Left hindlimb (tissue), 1 donor: ENCODE data around the gene GMPPB.

Experiments used
- DNase-seq: peaks from one replicate; pipeline ENCODE4 v3.0.0-alpha.2; 2018

The GMPPB gene

GRCh38 chr3:49727924-49728361, 4.2 kb upstream of the GMPPB start:
- no peak for DNase-seq

GRCh38 chr3:49727154-49727923, 3.6 kb upstream of the GMPPB start:
- DNase-seq = peak; percentile 33

DNA sequence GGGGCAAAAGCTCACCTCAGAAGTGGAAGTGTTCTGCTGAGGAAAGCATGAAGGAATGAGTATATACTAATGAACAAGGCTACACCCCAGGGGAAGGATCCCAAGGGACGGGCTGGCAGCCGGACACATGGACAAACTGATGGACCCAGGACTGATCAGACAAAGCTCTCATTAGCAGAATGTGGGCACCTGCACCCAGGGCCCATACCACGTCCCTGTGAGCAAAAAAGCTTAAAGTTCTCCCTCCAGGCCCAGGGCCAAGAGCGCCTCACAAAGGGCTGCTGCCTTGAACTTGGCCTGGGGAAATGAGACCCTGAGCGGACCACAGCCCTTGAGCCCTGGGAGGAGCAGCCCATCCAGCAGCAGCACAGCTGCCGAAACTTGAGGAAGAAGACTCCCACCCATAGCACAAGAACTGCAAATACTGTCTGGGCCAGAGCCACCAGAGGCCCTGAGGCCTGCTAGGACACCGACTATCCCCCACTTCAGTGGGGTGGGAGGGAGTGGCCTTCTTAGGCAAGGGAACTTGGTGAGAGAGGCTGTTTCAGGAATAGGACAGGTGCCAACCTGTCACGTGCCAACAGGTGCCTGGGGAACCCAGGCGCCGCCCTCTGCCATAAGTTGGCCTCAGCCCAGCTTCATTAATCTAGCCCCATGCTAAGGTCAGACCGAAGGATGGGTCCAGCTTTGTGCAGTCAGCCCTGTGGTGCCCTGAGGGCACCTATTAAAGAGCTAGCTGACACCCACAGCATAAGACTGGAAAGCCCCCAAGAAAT, 2.3 kb upstream of the GMPPB start:
- peak; percentile 32 for DNase-seq

DNA sequence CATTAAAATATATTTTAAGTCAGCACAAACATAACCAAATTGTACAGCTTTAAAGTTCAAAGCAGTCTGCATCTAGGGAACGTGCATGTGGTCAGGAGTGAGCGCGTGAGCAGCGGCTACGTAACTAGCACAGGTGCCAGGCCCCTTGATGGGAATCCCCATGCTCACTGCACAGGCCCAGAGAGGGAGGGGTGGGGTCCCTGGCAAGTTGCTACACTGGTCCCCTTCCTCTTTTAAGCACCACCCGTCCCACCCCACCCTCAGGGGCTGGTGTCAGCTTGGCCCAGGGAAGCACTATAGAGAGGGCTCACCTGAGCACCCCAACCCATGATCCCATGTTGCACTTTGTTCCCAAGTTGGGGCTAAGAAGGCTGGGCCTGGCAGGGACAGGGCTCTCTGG, 835 bp upstream of the GMPPB start:
- DNase-seq = peak; percentile 47

GRCh38 chr3:49723296-49723627, 489 bp downstream of the GMPPB start:
- peak; percentile 56 for DNase-seq

DNA sequence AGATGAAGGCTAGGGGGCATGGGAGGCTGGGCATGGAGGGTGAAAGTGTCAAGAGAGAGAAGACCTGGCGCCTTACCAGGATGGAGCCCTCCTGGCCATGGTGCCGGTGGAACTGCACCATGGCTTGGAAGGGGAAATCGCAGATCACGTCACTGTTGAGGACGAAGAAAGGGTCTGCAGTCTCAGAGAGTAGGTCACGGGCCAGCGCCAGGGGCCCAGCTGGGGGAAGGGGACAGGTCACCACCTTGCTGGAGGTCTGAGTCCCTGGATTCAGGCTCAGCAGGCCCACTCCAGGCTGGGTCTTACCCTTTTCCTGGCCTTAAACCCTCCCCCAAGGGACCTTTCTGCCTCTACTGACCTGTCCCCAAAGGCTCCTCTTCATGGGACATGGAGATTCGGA, 855 bp downstream of the GMPPB start:
- peak; percentile 35 for DNase-seq

GRCh38 chr3:49721896-49722781, 1.6 kb downstream of the GMPPB start:
- DNase-seq = peak; percentile 37

- peak; percentile 38 for DNase-seq
These were observed 2.2 kb downstream of the GMPPB start for GRCh38 chr3:49721596-49721895.

- peak; percentile 29 for DNase-seq
These were observed 2.7 kb downstream of the GMPPB start for GRCh38 chr3:49720855-49721595.

DNA sequence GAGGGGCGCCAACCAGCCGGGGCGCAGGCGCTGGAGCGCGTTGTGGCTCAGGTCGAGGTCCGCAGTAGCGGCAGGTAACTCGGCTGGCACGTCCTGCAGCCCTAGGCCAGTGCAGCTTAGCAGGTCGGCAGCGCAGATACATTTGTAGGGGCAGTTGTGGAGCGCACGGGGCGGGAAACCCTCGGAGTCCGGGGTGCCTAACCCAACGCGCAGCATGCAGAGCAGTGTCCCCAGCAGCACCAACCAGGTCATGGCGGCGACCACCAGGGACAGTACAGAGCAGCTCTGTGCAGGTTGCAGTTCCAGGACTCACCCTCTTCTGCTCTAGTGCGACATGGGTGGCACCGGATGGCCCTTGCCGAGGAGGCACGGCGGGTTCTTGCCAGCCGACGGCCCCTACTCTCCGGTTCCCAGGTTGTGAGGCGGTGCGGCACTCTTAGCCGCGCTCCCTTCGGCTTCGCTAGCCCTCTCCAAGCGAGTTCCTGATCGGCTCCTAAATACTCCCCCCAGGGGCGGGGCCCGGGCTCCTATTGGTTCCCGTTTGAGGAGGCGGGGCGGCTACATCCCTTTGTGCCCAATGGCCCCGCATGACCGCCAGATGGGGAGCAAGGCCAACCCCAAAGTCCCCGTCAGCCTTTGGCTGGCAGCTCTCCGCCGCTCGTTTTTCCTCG, 4.4 kb downstream of the GMPPB start, which contains the start of gene AMIGO3:
Gene AMIGO3, minus strand, starts transcription at position 471 of the 671 bp plus-strand sequence. Its CDS starts 219 bp downstream, at position 252.
- DNase-seq = peak; percentile 94

- peak; percentile 42 for DNase-seq
These were observed 4.9 kb downstream of the GMPPB start for GRCh38 chr3:49718858-49719213.

DNA sequence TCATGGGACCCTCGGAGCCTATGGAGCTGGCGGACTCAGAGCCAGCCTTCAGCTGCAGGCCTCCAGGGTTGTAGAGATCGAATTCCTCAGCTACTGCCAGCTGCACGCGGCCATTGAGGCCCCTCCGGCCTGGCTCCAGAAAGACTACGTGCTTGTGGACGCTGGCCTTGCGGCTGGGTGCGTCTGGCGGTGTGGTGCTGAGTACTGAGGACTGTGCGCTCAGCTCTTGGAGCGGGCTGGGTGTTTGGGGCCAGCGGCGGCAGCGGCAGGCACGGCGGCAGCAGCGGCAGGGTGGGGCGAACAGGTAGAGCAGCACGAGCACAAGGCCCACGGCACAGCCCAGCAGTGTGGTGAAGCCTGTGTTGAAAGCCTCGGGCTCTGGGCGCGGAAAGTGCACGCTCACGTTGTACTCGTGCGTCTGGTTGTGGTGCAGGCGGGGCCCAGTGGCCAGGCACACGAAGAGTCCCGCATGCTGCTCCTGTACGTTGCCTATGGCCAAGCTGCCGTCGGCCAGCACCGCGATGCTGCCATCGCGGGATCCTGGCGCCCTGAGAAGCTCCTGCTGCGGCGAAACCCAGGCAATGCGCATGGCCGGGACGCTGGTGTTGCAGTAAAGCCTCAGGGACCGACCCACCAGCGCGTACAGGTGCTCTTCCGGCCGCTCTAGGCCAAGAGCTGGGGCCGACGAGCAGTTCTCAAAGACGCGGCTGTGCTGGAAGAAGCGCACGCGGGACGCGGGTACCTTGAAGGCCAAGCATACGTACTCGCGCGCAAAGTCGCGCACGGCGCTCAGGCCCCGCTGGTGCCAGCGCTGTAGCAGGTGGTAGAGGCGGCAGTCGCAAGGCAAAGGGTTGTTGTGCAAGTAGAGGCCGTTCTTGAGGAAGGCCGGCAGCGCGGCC, 5.5 kb downstream of the GMPPB start:
- peak; percentile 30 for DNase-seq

DNA sequence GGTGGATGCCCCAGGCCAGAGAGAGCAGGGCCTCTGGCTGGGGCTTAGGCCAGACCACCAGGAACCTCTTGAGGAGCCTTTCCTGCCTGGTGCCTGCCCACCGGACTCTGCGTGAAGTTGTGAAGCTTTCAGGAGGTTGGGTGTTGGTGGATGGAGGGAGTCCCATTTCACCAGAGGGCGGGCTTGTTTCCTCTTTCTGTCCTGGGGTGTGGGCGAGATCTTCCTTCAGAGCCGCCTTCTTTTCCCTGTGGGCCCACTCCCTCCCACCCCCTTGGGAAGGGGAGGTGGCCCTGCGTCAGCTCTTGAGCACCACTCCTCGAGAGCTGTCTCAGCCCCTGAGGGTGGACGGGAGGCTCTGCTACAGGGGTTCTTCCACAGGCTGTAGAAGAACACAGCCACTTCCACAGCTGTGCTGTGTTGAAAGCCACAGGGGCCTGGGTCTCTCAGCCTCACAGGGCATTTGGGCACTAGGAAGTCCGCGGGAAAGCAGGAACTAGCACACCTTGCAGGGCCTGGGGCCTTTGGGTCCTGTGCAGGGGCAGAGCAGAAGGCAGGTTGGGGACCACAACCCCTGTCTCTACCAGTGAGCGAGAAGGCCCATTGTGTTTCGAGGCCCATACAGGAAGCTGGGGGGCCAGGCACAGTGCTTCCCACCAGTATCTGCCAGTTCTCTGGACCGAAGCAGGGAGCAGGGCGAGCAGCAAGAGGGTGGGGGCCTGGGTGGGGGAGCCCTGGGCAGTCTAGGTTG, 6.4 kb downstream of the GMPPB start:
- DNase-seq = peak; percentile 21

GRCh38 chr3:49716691-49717210, 7.0 kb downstream of the GMPPB start:
- DNase-seq = peak; percentile 31

DNA sequence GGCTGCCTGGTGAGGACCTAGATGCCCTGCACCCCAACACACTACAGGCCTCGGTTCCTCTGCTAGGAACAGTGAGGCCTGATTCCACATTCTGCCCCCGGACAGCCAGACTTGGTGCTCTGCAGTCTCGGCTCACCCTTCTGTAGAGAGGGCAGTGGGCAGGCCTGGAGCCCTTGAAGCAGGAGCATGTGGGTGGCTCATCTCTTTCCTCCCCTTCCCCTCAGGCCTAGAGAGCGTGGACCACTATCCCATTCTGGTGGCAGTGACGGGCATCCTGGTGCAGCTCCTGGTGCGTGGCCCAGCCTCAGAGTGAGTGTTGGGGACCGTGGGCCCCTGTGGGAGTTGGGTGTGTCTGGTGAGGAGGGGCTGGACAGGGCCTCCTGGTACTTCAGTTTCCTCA, 7.6 kb downstream of the GMPPB start:
- DNase-seq = peak; percentile 26

GRCh38 chr3:49715611-49716121, 8.1 kb downstream of the GMPPB start:
- DNase-seq = peak; percentile 16

DNA sequence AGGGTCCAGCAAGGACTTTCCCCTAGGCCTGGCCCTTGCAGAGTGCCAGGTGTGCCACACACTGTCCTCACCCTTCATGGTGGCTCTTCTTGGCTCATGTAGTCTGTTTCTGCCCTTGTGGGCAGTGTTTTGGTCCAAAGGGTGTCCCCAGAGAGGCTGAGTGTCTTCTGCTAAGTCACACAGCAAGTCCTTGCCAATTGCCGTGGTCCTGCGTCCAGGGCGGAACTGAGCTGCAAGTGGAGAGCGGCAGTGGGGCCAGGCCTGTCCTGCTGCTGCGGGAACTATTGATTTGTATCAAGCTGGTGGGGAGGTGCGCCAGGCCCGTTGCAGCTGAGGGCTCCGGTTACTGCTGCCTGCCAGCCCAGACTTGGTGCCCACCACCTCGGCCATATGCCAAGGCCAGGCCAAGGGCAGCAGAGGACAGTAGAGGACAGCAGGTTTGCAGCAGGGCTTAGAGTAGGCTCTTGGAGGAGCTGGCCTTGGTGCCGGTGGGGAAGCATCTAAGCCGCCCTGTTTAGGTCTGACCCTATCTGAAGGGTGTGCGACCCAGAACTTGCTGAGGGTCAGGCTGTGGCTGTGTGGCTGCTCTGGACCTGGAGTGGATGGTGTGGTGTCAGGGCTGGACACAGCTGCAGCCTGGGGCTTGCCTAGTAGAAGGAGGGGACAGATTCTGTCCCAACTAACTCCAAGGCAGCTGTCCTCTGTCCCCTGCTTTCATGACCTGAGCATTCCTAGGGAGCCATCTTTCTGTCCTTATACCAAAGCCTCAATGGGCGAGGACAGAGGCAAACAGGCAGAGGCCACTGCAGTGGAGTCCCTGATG, 8.8 kb downstream of the GMPPB start:
- DNase-seq = no peak

GRCh38 chr3:49713336-49714105, 10.2 kb downstream of the GMPPB start:
- no peak for DNase-seq
